ENCODE measurements around the gene ALDH3A2.

- no peak for TF ChIP-seq POLR2A (IDR thresholded peaks at IDR 0.05; ENCODE audit: low read length)
- TF ChIP-seq GATA1 (IDR thresholded peaks at IDR 0.05; ENCODE audit: low read depth, low read length): no peak
Observed at GRCh38 chr17:19630661-19631060, 17.9 kb upstream of the ALDH3A2 start.
